Sciatic nerve (tissue), 2 donors: ENCODE data around the gene PTPN13. TPM values are rescaled to one million over a fixed set of nuclear protein-coding genes. Genes with fewer than 3 reads are reported as not detected.

Source experiments
- ATAC-seq: fragments of 200-7000 bp; cut with Tn5 transposase; one replicate; pipeline ENCODE4 v1.9.1; 2020; ENCODE audit warnings: mild to moderate bottlenecking, moderate library complexity
- DNase-seq: peaks from one replicate; pipeline ENCODE4 v3.0.0-alpha.2; 2020; ENCODE audit warnings: low spot score
- intact Hi-C: fragments of 100-400 bp; cut with DNase I; formaldehyde crosslinking; loops from one replicate; pipeline ENCODE4 v1.14.2; 2022
- total RNA-seq: library from RNA; stranded (reverse); fragmentation: NEBNext Ultra II Directional; extraction: Animal tissue kit (Norgen Biotek cat#: 25700); gene quantifications from one replicate; pipeline ENCODE4 v1.2.1, GENCODE V29; 2021
- donor health status: DM: no; HTN: no; CAD: no.
- donor health status: DM: no; HTN: no; CAD: no.

Gene PTPN13
- total RNA-seq = 90.1 TPM

GRCh38 chr4:86593688-86594558 lies at the start of gene PTPN13:
TSS of gene PTPN13 (plus strand) at chr4:86594315. CDS start at chr4:86635257, 40,942 bp downstream.
- DNase-seq (peak; percentile 98), ATAC-seq (peak; percentile 98)
- intact Hi-C loops = no loop called here

- DNase-seq = no peak
- ATAC-seq = no peak
- intact Hi-C loops = no loop called here
Measured at GRCh38 chr4:86547140-86547539, 47.0 kb upstream of the PTPN13 start.

- DNase-seq (no peak), ATAC-seq (no peak)
- intact Hi-C loops = no loop called here
Measured at GRCh38 chr4:86549163-86549788, 44.8 kb upstream of the PTPN13 start.

GRCh38 chr4:86551387-86551786 lies 42.7 kb upstream of the PTPN13 start:
- DNase-seq (no peak), ATAC-seq (no peak)
- intact Hi-C loops = no loop called here

- DNase-seq (no peak), ATAC-seq (peak; percentile 67)
- intact Hi-C loops = no loop called here
Measured at GRCh38 chr4:86554646-86555045, 39.5 kb upstream of the PTPN13 start.

- DNase-seq (no peak), ATAC-seq (no peak)
- intact Hi-C loops = no loop called here
Measured at GRCh38 chr4:86556791-86557415, 37.2 kb upstream of the PTPN13 start.

GRCh38 chr4:86557526-86557925 lies 36.6 kb upstream of the PTPN13 start:
- intact Hi-C loops = no loop called here
- DNase-seq (no peak), ATAC-seq (no peak)

- intact Hi-C loops = no loop called here
- ATAC-seq = no peak
- DNase-seq = no peak
Measured at GRCh38 chr4:86558258-86558657, 35.9 kb upstream of the PTPN13 start.

GRCh38 chr4:86558797-86559196 lies 35.3 kb upstream of the PTPN13 start:
- no peak for DNase-seq
- intact Hi-C loops = no loop called here
- no peak for ATAC-seq

GRCh38 chr4:86560447-86560846 lies 33.7 kb upstream of the PTPN13 start:
- ATAC-seq (no peak), DNase-seq (no peak)
- intact Hi-C loops = no loop called here

- intact Hi-C loops = no loop called here
- ATAC-seq (no peak), DNase-seq (no peak)
Measured at GRCh38 chr4:86561256-86561655, 32.9 kb upstream of the PTPN13 start.

- intact Hi-C loops = no loop called here
- ATAC-seq = no peak
Measured at GRCh38 chr4:86563416-86563815, 30.7 kb upstream of the PTPN13 start.

GRCh38 chr4:86564795-86565194 lies 29.3 kb upstream of the PTPN13 start:
- ATAC-seq (no peak), DNase-seq (no peak)
- intact Hi-C loops = no loop called here

More at GRCh38 chr4:86563416-86563815, 30.7 kb upstream of the PTPN13 start:
- DNase-seq = no peak

- intact Hi-C loops = no loop called here
- no peak for DNase-seq
- no peak for ATAC-seq
Measured at GRCh38 chr4:86565651-86566050, 28.5 kb upstream of the PTPN13 start.

- ATAC-seq (no peak), DNase-seq (no peak)
- intact Hi-C loops = no loop called here
Measured at GRCh38 chr4:86569103-86569870, 24.8 kb upstream of the PTPN13 start.

- DNase-seq = no peak
- no peak for ATAC-seq
- intact Hi-C loops = no loop called here
Measured at GRCh38 chr4:86579941-86580340, 14.2 kb upstream of the PTPN13 start.

- intact Hi-C loops = no loop called here
- no peak for ATAC-seq
Measured at GRCh38 chr4:86582410-86582809, 11.7 kb upstream of the PTPN13 start.

GRCh38 chr4:86586160-86586572 lies 7.9 kb upstream of the PTPN13 start:
- ATAC-seq = peak; percentile 57
- DNase-seq = no peak
- intact Hi-C loops = no loop called here

More at GRCh38 chr4:86582410-86582809, 11.7 kb upstream of the PTPN13 start:
- no peak for DNase-seq
